Measurements from ENCODE around the gene RAB2B. TPM values are rescaled to one million over a fixed set of nuclear protein-coding genes. Genes with fewer than 3 reads are reported as not detected.

The RAB2B gene
- total and polyA plus RNA-seq, 2 donors (not counting 1 experiment from before 2014, with no cell fraction given), result 27.8 to 31.7 TPM

DNA sequence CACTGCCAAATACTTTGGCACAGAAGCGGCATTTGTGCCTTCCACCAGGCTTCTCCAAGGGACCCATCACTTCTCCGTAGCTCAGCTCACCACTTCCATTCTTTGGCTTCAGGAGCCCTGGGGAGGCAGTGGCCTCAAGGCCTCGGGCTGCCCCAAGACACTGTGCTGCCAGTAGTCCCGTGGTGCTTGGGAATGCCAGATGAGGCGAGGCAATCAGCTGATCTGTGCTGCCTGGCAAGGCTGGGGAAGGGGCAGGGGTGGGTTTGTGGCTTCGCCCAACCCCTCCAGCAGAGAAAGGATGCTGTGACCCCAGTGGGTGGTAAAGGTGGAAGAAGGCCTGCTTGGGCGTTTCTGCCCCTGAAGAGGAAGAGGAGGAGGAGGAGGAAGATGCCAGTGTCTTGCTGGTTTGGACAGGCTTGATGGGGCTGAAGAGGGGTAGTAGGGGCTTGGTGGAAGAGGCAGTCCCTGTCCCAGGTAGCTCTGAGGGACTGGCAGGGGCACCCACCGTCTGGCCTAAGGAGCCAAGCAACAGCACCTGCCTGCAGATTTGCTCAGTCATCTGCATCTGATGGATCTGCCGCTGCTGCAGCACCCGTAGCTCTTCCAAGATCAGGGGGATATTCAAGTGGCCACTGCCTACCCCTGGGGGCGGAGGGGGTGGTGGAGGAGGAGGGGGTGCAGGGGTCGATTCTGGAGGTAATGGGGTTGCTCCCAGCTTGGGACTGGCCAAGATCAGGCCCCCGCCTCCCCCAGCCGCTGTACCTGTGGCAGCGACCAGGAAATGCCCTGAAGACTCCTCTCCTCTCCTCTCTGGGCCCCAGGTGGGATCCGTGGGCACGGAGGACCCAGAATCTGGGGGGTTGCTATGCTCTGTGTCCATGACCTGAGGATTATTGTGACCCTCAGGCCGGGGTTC lies 48.1 kb upstream of the RAB2B start:
- Histone ChIP-seq H3K9ac (ENCODE audit: insufficient read depth, low read length) (no peak overlapping the region), H3K27ac (ENCODE audit: insufficient read depth, low read length) (no peak overlapping the region), H2AFZ (ENCODE audit: low read length) (no peak overlapping the region), H3K4me2 (ENCODE audit: extremely low read depth, insufficient read depth, low read length) (peak overlapping the region; percentile 66), H3K9me3 (ENCODE audit: control insufficient read depth, insufficient read depth, low read depth, low read length) (no peaks in the 10 kb centered on the region), H3K4me1 (ENCODE audit: control insufficient read depth, extremely low read depth, insufficient read depth, low read length) (no peaks in the 10 kb centered on the region), H3K36me3 (ENCODE audit: control insufficient read depth, insufficient read depth, low read length) (no peaks in the 10 kb centered on the region), H3K27me3 (ENCODE audit: control insufficient read depth, insufficient read depth, low read length) (no peaks in the 10 kb centered on the region), H3K4me3 (replicated peaks in 1 of 4; ENCODE audit: control extremely low read depth in 1 of 4, insufficient read depth in 1 of 4, low read depth in 3 of 4, low read length in 4 of 4) (peak overlapping the region; percentile 19 to 71 (median 56)), H4K20me1 (ENCODE audit: control insufficient read depth, extremely low read depth, insufficient read depth, low read length) (no peaks in the 10 kb centered on the region), H3K79me2 (ENCODE audit: control insufficient read depth, insufficient read depth, low read length) (no peaks in the 10 kb centered on the region)
- no peak for TF ChIP-seq CTCF (conservative IDR thresholded peaks at IDR 0.05 in 1 of 2, IDR thresholded peaks at IDR 0.05 in 1 of 2; ENCODE audit: low read depth in 1 of 2, low read length in 2 of 2)
- no peak for TF ChIP-seq EZH2 (IDR thresholded peaks at IDR 0.05; ENCODE audit: low read length, missing control alignments)
- no peak for DNase-seq (ENCODE audit: low read depth in 2 of 2)

DNA sequence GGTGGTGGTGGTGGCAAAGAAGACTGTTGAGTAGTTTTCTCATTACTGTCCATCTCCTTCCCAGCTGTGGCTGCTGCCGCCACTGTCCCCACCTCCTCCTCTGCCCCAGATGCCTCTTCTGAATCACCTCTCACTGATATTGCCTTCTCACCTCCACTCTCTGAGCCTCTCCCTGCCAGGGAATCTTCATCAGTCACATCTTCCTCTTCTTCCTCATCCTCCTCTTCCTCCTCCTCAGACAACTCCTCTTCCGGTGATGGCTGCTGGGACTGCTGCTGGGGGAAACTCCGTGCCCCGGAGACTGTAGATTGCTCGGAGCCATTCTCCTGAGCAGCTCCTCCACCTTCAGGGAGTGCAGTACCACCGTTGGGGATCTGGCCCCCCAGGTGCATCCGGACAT lies 46.4 kb upstream of the RAB2B start:
- TF ChIP-seq CTCF (conservative IDR thresholded peaks at IDR 0.05 in 1 of 2, IDR thresholded peaks at IDR 0.05 in 1 of 2; ENCODE audit: low read depth in 1 of 2, low read length in 2 of 2) (no peak), EZH2 (IDR thresholded peaks at IDR 0.05; ENCODE audit: low read length, missing control alignments) (no peak)
- Histone ChIP-seq H3K79me2 (ENCODE audit: control insufficient read depth, insufficient read depth, low read length) (no peaks in the 10 kb centered on the region), H3K27me3 (ENCODE audit: control insufficient read depth, insufficient read depth, low read length) (no peaks in the 10 kb centered on the region)

GRCh38 chr14:21521501-21521900 lies 44.7 kb upstream of the RAB2B start:
- TF ChIP-seq CTCF (conservative IDR thresholded peaks at IDR 0.05 in 1 of 2, IDR thresholded peaks at IDR 0.05 in 1 of 2; ENCODE audit: low read depth in 1 of 2, low read length in 2 of 2) (no peak), EZH2 (IDR thresholded peaks at IDR 0.05; ENCODE audit: low read length, missing control alignments) (no peak)
- Histone ChIP-seq H3K4me2 (ENCODE audit: extremely low read depth, insufficient read depth, low read length) (no peak overlapping the region), H3K4me3 (replicated peaks in 1 of 4; ENCODE audit: control extremely low read depth in 1 of 4, insufficient read depth in 1 of 4, low read depth in 3 of 4, low read length in 4 of 4) (no peak overlapping the region), H4K20me1 (ENCODE audit: control insufficient read depth, extremely low read depth, insufficient read depth, low read length) (no peaks in the 10 kb centered on the region), H3K9me3 (ENCODE audit: control insufficient read depth, insufficient read depth, low read depth, low read length) (no peaks in the 10 kb centered on the region), H3K79me2 (ENCODE audit: control insufficient read depth, insufficient read depth, low read length) (no peaks in the 10 kb centered on the region), H3K27me3 (ENCODE audit: control insufficient read depth, insufficient read depth, low read length) (no peaks in the 10 kb centered on the region), H3K4me1 (ENCODE audit: control insufficient read depth, extremely low read depth, insufficient read depth, low read length) (no peaks in the 10 kb centered on the region), H3K27ac (ENCODE audit: insufficient read depth, low read length) (no peak overlapping the region), H2AFZ (ENCODE audit: low read length) (no peak overlapping the region), H3K9ac (ENCODE audit: insufficient read depth, low read length) (no peak overlapping the region), H3K36me3 (ENCODE audit: control insufficient read depth, insufficient read depth, low read length) (no peaks in the 10 kb centered on the region)
- peak; percentile 50 to 86 for DNase-seq (ENCODE audit: low read depth in 2 of 2)

More for the DNA sequence above, 46.4 kb upstream of the RAB2B start:
- H3K4me2 ChIP-seq (ENCODE audit: extremely low read depth, insufficient read depth, low read length), result no peak overlapping the region
- DNase-seq (ENCODE audit: low read depth in 2 of 2), result no peak
- no peaks in the 10 kb centered on the region for H3K36me3 ChIP-seq (ENCODE audit: control insufficient read depth, insufficient read depth, low read length)
- H3K4me3 ChIP-seq (replicated peaks in 1 of 4; ENCODE audit: control extremely low read depth in 1 of 4, insufficient read depth in 1 of 4, low read depth in 3 of 4, low read length in 4 of 4), result no peak overlapping the region
- H4K20me1 ChIP-seq (ENCODE audit: control insufficient read depth, extremely low read depth, insufficient read depth, low read length), result no peaks in the 10 kb centered on the region
- H3K27ac ChIP-seq (ENCODE audit: insufficient read depth, low read length), result no peak overlapping the region
- H3K4me1 ChIP-seq (ENCODE audit: control insufficient read depth, extremely low read depth, insufficient read depth, low read length), result no peaks in the 10 kb centered on the region
- no peaks in the 10 kb centered on the region for H3K9me3 ChIP-seq (ENCODE audit: control insufficient read depth, insufficient read depth, low read depth, low read length)
- no peak overlapping the region for H2AFZ ChIP-seq (ENCODE audit: low read length)
- no peak overlapping the region for H3K9ac ChIP-seq (ENCODE audit: insufficient read depth, low read length)

All from fibroblast of lung (primary cell).